Liver (tissue), 9 donors: ENCODE measurements around the gene OR52A5. TPM values are rescaled to one million over a fixed set of nuclear protein-coding genes. Genes with fewer than 3 reads are reported as not detected.
"Not testable (repeated sequence)": the region's sequence is repeated elsewhere in the genome, so short reads cannot be mapped to it uniquely, and the experiment has no call there.

ENCODE experiments used
- DNase-seq: peaks from one replicate; pipeline ENCODE4 v3.0.0-alpha.2; 2017; ENCODE audit warnings: low spot score
- H3K27ac ChIP-seq, 2 donors: one replicate each; pipeline ENCODE4 v1.7.0; 2013; ENCODE audit warnings: inconsistent platforms in 2 of 2, low read length in 2 of 2, control low read depth in 1 of 2, low read depth in 1 of 2, mild to moderate bottlenecking in 1 of 2
- H3K27me3 ChIP-seq, 4 donors: one replicate each; pipeline versions ENCODE4 v1.6.1 to v1.7.0; 2013; ENCODE audit warnings: low read length in 3 of 4, inconsistent platforms in 1 of 4, mild to moderate bottlenecking in 1 of 4, moderate library complexity in 1 of 4; ENCODE audit not compliant: control insufficient read depth in 4 of 4, insufficient read depth in 4 of 4
- H3K36me3 ChIP-seq, 4 donors: one replicate each; pipeline versions ENCODE4 v1.6.1 to v1.7.0; 2013; ENCODE audit warnings: low read length in 3 of 4, mild to moderate bottlenecking in 3 of 4, low read depth in 1 of 4, moderate library complexity in 1 of 4; ENCODE audit not compliant: control insufficient read depth in 4 of 4, insufficient read depth in 3 of 4
- H3K4me1 ChIP-seq, 4 donors: one replicate each; pipeline versions ENCODE4 v1.6.1 to v1.7.0; 2013; ENCODE audit warnings: low read length in 3 of 4, mild to moderate bottlenecking in 3 of 4, moderate library complexity in 1 of 4; ENCODE audit not compliant: control insufficient read depth in 4 of 4, insufficient read depth in 4 of 4
- H3K4me3 ChIP-seq, 3 donors: one replicate each; pipeline versions ENCODE4 v1.6.1 to v1.7.0; 2013; ENCODE audit warnings: low read length in 3 of 3, control low read depth in 1 of 3, low read depth in 1 of 3, mild to moderate bottlenecking in 1 of 3
- H3K9ac ChIP-seq, 2 donors: one replicate each; pipeline ENCODE4 v1.7.0; 2013; ENCODE audit warnings: low read length in 2 of 2, mild to moderate bottlenecking in 2 of 2, moderate library complexity in 2 of 2, control low read depth in 1 of 2, low read depth in 1 of 2
- H3K9me3 ChIP-seq, 4 donors: one replicate each; pipeline versions ENCODE4 v1.6.1 to v1.7.0; 2013; ENCODE audit warnings: low read length in 3 of 4; ENCODE audit not compliant: control insufficient read depth in 4 of 4
- CTCF ChIP-seq: fragments of 150-350 bp; IDR thresholded peaks from 2 replicates; pipeline ENCODE4 v1.5.1; 2017; ENCODE audit warnings: improper control_type of control experiment, low read depth, low read length; ENCODE audit not compliant: missing input control
- EGR1 ChIP-seq, 2 donors: IDR thresholded peaks; 2 replicates each; pipeline ENCODE4 v1.6.1; 2016 to 2018; ENCODE audit warnings: antibody characterized with exemption in 2 of 2, low read depth in 2 of 2
- FOXA1 ChIP-seq: IDR thresholded peaks from 2 replicates; pipeline ENCODE4 v1.6.1; 2016; ENCODE audit warnings: antibody characterized with exemption
- FOXA2 ChIP-seq: IDR thresholded peaks from 2 replicates; pipeline ENCODE4 v1.6.1; 2016; ENCODE audit warnings: antibody characterized with exemption
- HNF4A ChIP-seq, 2 donors: conservative IDR thresholded peaks; 2 replicates each; pipeline ENCODE4 v1.6.1; 2016; ENCODE audit warnings: antibody characterized with exemption in 2 of 2, mild to moderate bottlenecking in 2 of 2
- HNF4G ChIP-seq: IDR thresholded peaks from 2 replicates; pipeline ENCODE4 v1.6.1; 2016; ENCODE audit warnings: antibody characterized with exemption
- JUND ChIP-seq, 2 donors: IDR thresholded peaks; 2 replicates each; pipeline ENCODE4 v1.6.1; 2016; ENCODE audit warnings: antibody characterized with exemption in 2 of 2
- MAX ChIP-seq: IDR thresholded peaks from 2 replicates; pipeline ENCODE4 v1.6.1; 2016; ENCODE audit warnings: antibody characterized with exemption
- NR2F2 ChIP-seq: IDR thresholded peaks from 2 replicates; pipeline ENCODE4 v1.6.1; 2016; ENCODE audit warnings: antibody characterized with exemption
- RAD21 ChIP-seq, 2 donors: IDR thresholded peaks; 2 replicates each; pipeline ENCODE4 v1.6.1; 2016; ENCODE audit warnings: antibody characterized with exemption in 2 of 2, mild to moderate bottlenecking in 2 of 2
- REST ChIP-seq: IDR thresholded peaks from 2 replicates; pipeline ENCODE4 v1.6.1; 2016; ENCODE audit warnings: antibody characterized with exemption, mild to moderate bottlenecking
- SP1 ChIP-seq: IDR thresholded peaks from 2 replicates; pipeline ENCODE4 v1.6.1; 2018; ENCODE audit warnings: antibody characterized with exemption, mild to moderate bottlenecking
- TAF1 ChIP-seq: conservative IDR thresholded peaks from 2 replicates; pipeline ENCODE4 v1.6.1; 2016; ENCODE audit warnings: antibody characterized with exemption, mild to moderate bottlenecking
- YY1 ChIP-seq: IDR thresholded peaks from 2 replicates; pipeline ENCODE4 v1.6.1; 2016; ENCODE audit warnings: antibody characterized with exemption, mild to moderate bottlenecking
- ZBTB33 ChIP-seq: IDR thresholded peaks from 2 replicates; pipeline ENCODE4 v1.6.1; 2016; ENCODE audit warnings: antibody characterized with exemption
- WGBS: extraction: QIAGEN DNeasy Blood & Tissue Kit; methylation state at CpG from one replicate; pipeline ENCODE4 v1.1.7; 2013; 5-methylcytosine and 5-hydroxymethylcytosine counted together
- polyA plus RNA-seq, 2 donors: library from polyadenylated mRNA; stranded (reverse) in 1 of 2; unstranded in 1 of 2; fragments of 200-250 nt in 1 of 2; fragments of >200 nt in 1 of 2; fragmentation: Nextera tagmentation in 1 of 2; extraction: Ambion mirVana in 1 of 2; gene quantifications; one replicate each; pipeline versions ENCODE4 v1.2.1 to v1.2.3, GENCODE V29; 2013 to 2015
- total RNA-seq, 2 donors: library from RNA; depleted of rRNA; stranded (reverse); fragments of >200 nt; gene quantifications; one replicate each; pipeline ENCODE4 v1.2.3, GENCODE V29; 2014
- donor health status: healthy.
- donor health status: healthy.
- donor health status: healthy.
- donor health status: healthy.
- donor health status: healthy.

The OR52A5 gene
- total and polyA plus RNA-seq, 4 donors = not detected

GRCh38 chr11:5174934-5175333 lies 36.8 kb upstream of the OR52A5 start:
- Histone ChIP-seq H3K27me3 (no peaks in the 10 kb centered on the region), H3K36me3 (no peaks in the 10 kb centered on the region), H3K9ac (no peak overlapping the region), H3K4me1 (no peaks in the 10 kb centered on the region), H3K4me3 (no peak overlapping the region), H3K27ac (no peak overlapping the region), H3K9me3 (no peaks in the 10 kb centered on the region)
- no peak for DNase-seq
- TF ChIP-seq EGR1 (IDR thresholded peaks at IDR 0.05; ENCODE audit: low read depth in 2 of 2) (no peak), HNF4G (no peak), YY1 (no peak), ZBTB33 (no peak), SP1 (no peak), NR2F2 (no peak), RAD21 (IDR thresholded peaks at IDR 0.05) (no peak), FOXA2 (no peak), REST (no peak), FOXA1 (no peak), MAX (no peak), TAF1 (no peak)
- WGBS = 89% methylated on average over 7 of the region's 7 CpGs

- Histone ChIP-seq H3K27me3 (no peaks in the 10 kb centered on the region), H3K4me3 (no peak overlapping the region), H3K27ac (no peak overlapping the region), H3K9me3 (no peaks in the 10 kb centered on the region), H3K4me1 (no peaks in the 10 kb centered on the region), H3K9ac (no peak overlapping the region), H3K36me3 (no peaks in the 10 kb centered on the region)
- TF ChIP-seq HNF4G = no peak
- TF ChIP-seq ZBTB33 = no peak
- TF ChIP-seq JUND (IDR thresholded peaks at IDR 0.05) = no peak
- TF ChIP-seq YY1 = no peak
- TF ChIP-seq MAX = no peak
- no peak for TF ChIP-seq CTCF
- TF ChIP-seq HNF4A (conservative IDR thresholded peaks at IDR 0.05) = no peak
- TF ChIP-seq REST = no peak
- no peak for DNase-seq
- 47% methylated on average over 2 of the region's 2 CpGs for WGBS
These were observed 33.7 kb upstream of the OR52A5 start for GRCh38 chr11:5171856-5172255.

- not testable (repeated sequence) for H3K27me3 ChIP-seq, H3K4me1 ChIP-seq, DNase-seq, H3K9ac ChIP-seq, H3K9me3 ChIP-seq, H3K4me3 ChIP-seq, H3K27ac ChIP-seq, H3K36me3 ChIP-seq
These were observed 27.7 kb upstream of the OR52A5 start for GRCh38 chr11:5165898-5166297.
